WTC11 (cell line): Measurements from ENCODE around the gene SMCO1.
"Not testable (repeated sequence)": the region's sequence is repeated elsewhere in the genome, so short reads cannot be mapped to it uniquely, and the experiment has no call there.

Source experiments
- CTCF ChIP-seq: fragments of 200-600 bp; IDR thresholded peaks from 2 replicates; pipeline ENCODE4 v1.8.0; 2022; ENCODE audit warnings: antibody characterized with exemption
- ZBTB21 ChIP-seq: sonication (generic); formaldehyde crosslinking; IDR thresholded peaks from 2 replicates; pipeline ENCODE4 v1.8.1; 2023; ENCODE audit warnings: mild to moderate bottlenecking, missing genetic modification reagents, borderline replicate concordance

GRCh38 chr3:196504077-196504398 lies 11.1 kb downstream of the SMCO1 start:
- TF ChIP-seq CTCF; ZBTB21 (CRISPR knock-in tag): not testable (repeated sequence)
